Gastroesophageal sphincter (tissue), 4 donors: ENCODE measurements around the gene CTNNA3. TPM values are rescaled to one million over a fixed set of nuclear protein-coding genes. Genes with fewer than 3 reads are reported as not detected.

ENCODE experiments used
- ATAC-seq: fragments of 150-250 bp; one replicate; pipeline ENCODE4 v1.9.1; 2016; ENCODE audit warnings: mild to moderate bottlenecking, moderate library complexity
- H3K27ac ChIP-seq, 4 donors: fragments of 200-600 bp; sonication (generic) in 3 of 4; 1 replicate in 3 of 4; 2 replicates in 1 of 4; pipeline ENCODE4 v1.5.1; 2016 to 2019
- H3K27me3 ChIP-seq: fragments of 200-600 bp; sonication (generic); one replicate; pipeline ENCODE4 v1.5.1; 2019
- H3K36me3 ChIP-seq, 2 donors: fragments of 200-600 bp; sonication (generic); one replicate each; pipeline ENCODE4 v1.5.1; 2019; ENCODE audit warnings: control low read depth in 1 of 2
- H3K4me1 ChIP-seq, 3 donors: fragments of 200-600 bp; sonication (generic); 1 replicate in 2 of 3; 2 replicates in 1 of 3; pipeline ENCODE4 v1.5.1; 2016 to 2019; ENCODE audit warnings: control low read depth in 2 of 3
- H3K4me3 ChIP-seq, 2 donors: fragments of 200-600 bp; sonication (generic); one replicate each; pipeline ENCODE4 v1.5.1; 2019; ENCODE audit warnings: mild to moderate bottlenecking in 1 of 2, moderate library complexity in 1 of 2
- H3K9me3 ChIP-seq, 3 donors: fragments of 200-600 bp; sonication (generic); one replicate each; pipeline ENCODE4 v1.5.1; 2017 to 2019; ENCODE audit warnings: control low read depth in 2 of 3
- CTCF ChIP-seq, 4 experiments: fragments of 200-600 bp in 2 of 4; fragments of 450-650 bp in 2 of 4; sonication (generic) in 1 of 4; IDR thresholded peaks; one replicate each; pipeline ENCODE4 v1.5.1; 2017 to 2019; ENCODE audit warnings: antibody characterized with exemption in 4 of 4, mild to moderate bottlenecking in 2 of 4, moderate library complexity in 2 of 4
- EP300 ChIP-seq: sonication (generic); formaldehyde crosslinking; IDR thresholded peaks from one replicate; pipeline ENCODE4 v1.6.1; 2017; ENCODE audit warnings: antibody characterized with exemption, mild to moderate bottlenecking
- POLR2A ChIP-seq, 2 donors: fragments of 450-650 bp; IDR thresholded peaks; one replicate each; pipeline ENCODE4 v1.6.1; 2017; ENCODE audit warnings: antibody characterized with exemption in 2 of 2, mild to moderate bottlenecking in 2 of 2, moderate library complexity in 1 of 2
- POLR2AphosphoS5 ChIP-seq: sonication (generic); formaldehyde crosslinking; IDR thresholded peaks from one replicate; pipeline ENCODE4 v1.6.1; 2017; ENCODE audit warnings: antibody characterized with exemption
- WGBS, 2 donors: methylation state at CpG; one replicate each; pipeline ENCODE4 v1.1.5; 2018; ENCODE audit warnings: low coverage in 1 of 2; 5-methylcytosine and 5-hydroxymethylcytosine counted together
- total RNA-seq, 4 donors: library from RNA; depleted of rRNA; stranded (reverse); fragments of >200 nt; gene quantifications; one replicate each; pipeline ENCODE4 v1.1.0, GENCODE V29; 2016

The CTNNA3 gene
- total RNA-seq, 4 donors from 2014 or later = 5.1 to 22.0 (median 13.8) TPM

DNA sequence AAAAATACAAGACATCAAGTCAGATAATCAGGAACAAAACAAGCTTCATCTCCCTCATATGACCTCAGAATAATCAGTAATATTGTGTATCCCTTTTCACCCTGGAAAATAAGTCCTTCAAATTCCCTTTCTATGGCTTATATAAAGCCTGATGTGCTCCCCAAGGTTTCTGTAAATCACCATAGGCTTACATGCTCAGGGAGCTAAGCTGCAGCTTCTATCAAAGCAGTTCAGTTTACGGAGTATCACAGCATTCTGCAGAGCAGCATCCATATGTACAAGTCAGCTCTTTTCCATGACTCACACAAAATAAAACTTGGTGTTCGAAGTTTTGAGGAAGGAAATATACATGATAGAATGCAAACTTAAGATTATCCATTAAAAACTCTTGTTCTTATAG lies 544.5 kb downstream of the CTNNA3 start:
- TF ChIP-seq POLR2AphosphoS5 (no peak), POLR2A (IDR thresholded peaks at IDR 0.05) (no peak), CTCF (IDR thresholded peaks at IDR 0.05) (no peak), EP300 (no peak)
- no peaks in the 10 kb centered on the region for H3K27me3 ChIP-seq
- H3K9me3 ChIP-seq = no peaks in the 10 kb centered on the region
- WGBS, 2 donors = 82 to 85% methylated on average over 2 of the region's 2 CpGs
- no peaks in the 10 kb centered on the region for H3K36me3 ChIP-seq
- no peak overlapping the region for H3K4me3 ChIP-seq
- H3K4me1 ChIP-seq = no peaks in the 10 kb centered on the region
- ATAC-seq = no peak
- H3K27ac ChIP-seq = no peak overlapping the region

DNA sequence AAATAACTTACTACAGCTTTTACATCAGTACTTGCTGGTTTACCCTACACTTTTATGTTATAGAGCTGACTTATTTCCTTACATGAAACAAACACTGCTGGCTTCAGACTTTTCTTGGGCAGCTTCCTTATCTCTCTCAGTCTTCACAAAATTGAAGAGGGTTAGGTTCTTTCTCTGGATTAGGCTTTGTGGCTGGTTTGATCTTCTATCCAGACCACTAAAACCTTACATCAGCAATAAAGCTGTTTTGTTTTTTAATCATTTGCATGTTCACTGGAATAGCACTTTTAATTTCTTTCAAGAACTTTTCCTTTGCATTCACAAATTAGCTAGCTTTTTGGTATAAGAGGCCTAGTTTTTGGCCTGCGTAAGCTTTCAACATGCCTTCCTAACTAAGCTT lies 551.5 kb downstream of the CTNNA3 start:
- H3K27ac ChIP-seq = no peak overlapping the region
- no peak for TF ChIP-seq POLR2AphosphoS5
- no peak for TF ChIP-seq POLR2A (IDR thresholded peaks at IDR 0.05)
- TF ChIP-seq EP300 = no peak
- no peak for TF ChIP-seq CTCF (IDR thresholded peaks at IDR 0.05)
- ATAC-seq = no peak
- no peaks in the 10 kb centered on the region for H3K27me3 ChIP-seq
- WGBS, 2 donors = 100% methylated on average over 1 of the region's 1 CpG
- no peaks in the 10 kb centered on the region for H3K9me3 ChIP-seq
- no peak overlapping the region for H3K4me3 ChIP-seq
- no peaks in the 10 kb centered on the region for H3K4me1 ChIP-seq
- no peaks in the 10 kb centered on the region for H3K36me3 ChIP-seq

DNA sequence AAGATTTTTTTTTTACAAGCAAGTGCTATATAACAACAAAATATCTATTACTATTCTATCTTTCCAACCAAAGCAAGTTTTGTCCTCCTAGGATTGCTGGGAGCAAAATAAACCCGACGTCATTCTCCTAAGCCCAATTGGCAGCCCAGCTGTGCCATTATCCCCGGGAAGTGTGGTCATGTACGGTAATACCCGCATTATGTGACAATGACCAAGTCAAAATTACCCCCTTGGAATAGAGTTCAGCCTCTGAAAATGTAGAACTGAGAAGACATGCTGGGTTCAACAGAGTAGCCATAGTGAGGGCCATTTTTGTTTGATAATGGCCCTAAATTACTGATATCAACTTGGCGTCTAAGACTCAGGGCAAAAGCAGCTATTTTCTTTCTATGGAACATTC lies 554.7 kb downstream of the CTNNA3 start:
- Histone ChIP-seq H3K9me3 (no peaks in the 10 kb centered on the region), H3K27ac (no peak overlapping the region), H3K4me1 (no peaks in the 10 kb centered on the region), H3K27me3 (no peaks in the 10 kb centered on the region), H3K4me3 (no peak overlapping the region), H3K36me3 (no peaks in the 10 kb centered on the region)
- no peak for ATAC-seq
- no peak for TF ChIP-seq POLR2AphosphoS5
- TF ChIP-seq EP300 = no peak
- TF ChIP-seq POLR2A (IDR thresholded peaks at IDR 0.05) = no peak
- no peak for TF ChIP-seq CTCF (IDR thresholded peaks at IDR 0.05)
- 68% methylated on average over 5 to 6 of the region's 6 CpGs for WGBS, 2 donors

DNA sequence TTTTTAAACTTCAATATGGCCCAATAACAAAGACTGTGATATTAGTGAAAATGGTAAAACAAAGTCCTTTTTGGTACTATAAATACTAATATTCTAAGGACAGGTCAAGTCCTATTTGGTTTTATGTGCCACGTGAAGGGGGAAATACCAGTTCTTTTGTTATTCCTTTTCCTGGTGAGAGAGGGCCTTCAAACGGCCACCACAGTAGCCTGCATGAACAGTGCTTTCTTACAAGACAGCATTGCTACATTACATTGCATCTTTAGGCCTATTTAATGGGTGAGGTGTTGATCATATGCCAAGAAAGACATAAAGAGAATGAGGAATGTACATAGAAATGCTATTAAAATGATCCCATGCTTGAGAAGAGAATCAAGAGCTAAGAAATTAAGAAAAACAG lies 555.4 kb downstream of the CTNNA3 start:
- H3K27me3 ChIP-seq = no peaks in the 10 kb centered on the region
- WGBS, 2 donors = 27 to 45% methylated on average over 2 of the region's 2 CpGs
- H3K9me3 ChIP-seq = no peaks in the 10 kb centered on the region
- H3K4me3 ChIP-seq = no peak overlapping the region
- TF ChIP-seq EP300 = no peak
- TF ChIP-seq CTCF (IDR thresholded peaks at IDR 0.05) = no peak
- TF ChIP-seq POLR2AphosphoS5 = no peak
- no peak for TF ChIP-seq POLR2A (IDR thresholded peaks at IDR 0.05)
- no peak for ATAC-seq
- no peak overlapping the region for H3K27ac ChIP-seq
- no peaks in the 10 kb centered on the region for H3K4me1 ChIP-seq
- H3K36me3 ChIP-seq = no peaks in the 10 kb centered on the region

- TF ChIP-seq EP300 (no peak), CTCF (IDR thresholded peaks at IDR 0.05) (no peak), POLR2A (IDR thresholded peaks at IDR 0.05) (no peak), POLR2AphosphoS5 (no peak)
- Histone ChIP-seq H3K4me3 (no peak overlapping the region), H3K4me1 (no peaks in the 10 kb centered on the region), H3K9me3 (no peaks in the 10 kb centered on the region), H3K27ac (no peak overlapping the region), H3K27me3 (no peaks in the 10 kb centered on the region), H3K36me3 (no peaks in the 10 kb centered on the region)
- WGBS, 2 donors = 77 to 83% methylated on average over 2 of the region's 2 CpGs
- no peak for ATAC-seq
Measured at GRCh38 chr10:67127441-67127840, 568.6 kb downstream of the CTNNA3 start.
